PC-3 (cell line): ENCODE measurements around the gene CTNNA2. TPM values are rescaled to one million over a fixed set of nuclear protein-coding genes. Genes with fewer than 3 reads are reported as not detected.

Experiments used
- ATAC-seq: fragments of 200-7000 bp; cut with Tn5 transposase; 2 replicates; pipeline ENCODE4 v1.9.1; 2020; ENCODE audit warnings: mild to moderate bottlenecking, moderate library complexity
- BruUV-seq: library from RNA; stranded (reverse); fragments of 400-500 nt; replicated peaks from 2 replicates; lab custom pipeline; 2021; lab: Mats Ljungman, UMichigan
- CTCF ChIA-PET: fragments of 300-600 bp; sonication (Branson Sonifier 250); formaldehyde crosslinking; loops from one replicate; lab custom pipeline; 2022; ENCODE audit warnings: antibody characterized with exemption; lab: Charles Lee
- POLR2A ChIA-PET: fragments of 300-600 bp; sonication (Branson Sonifier 250); formaldehyde crosslinking; loops from one replicate; lab custom pipeline; 2022; ENCODE audit warnings: antibody characterized with exemption; ENCODE audit not compliant: unreplicated experiment; lab: Charles Lee
- DNase-seq: peaks from one replicate; pipeline ENCODE4 v3.0.0-alpha.2; 2015
- H2AFZ ChIP-seq: fragments of 300-600 bp; sonication (generic); 2 replicates; pipeline ENCODE4 v1.6.0; 2016; ENCODE audit warnings: antibody characterized with exemption, low read length
- H3F3A ChIP-seq: fragments of 300-600 bp; sonication (generic); one replicate; pipeline ENCODE4 v1.6.0; 2017; ENCODE audit warnings: antibody characterized with exemption, low read length, control low read depth, mild to moderate bottlenecking; ENCODE audit not compliant: unreplicated experiment
- H3K27ac ChIP-seq: fragments of 300-600 bp; sonication (generic); 2 replicates; pipeline ENCODE4 v1.5.1; 2016; ENCODE audit warnings: mild to moderate bottlenecking, low read length
- H3K27me3 ChIP-seq: fragments of 300-600 bp; sonication (generic); 2 replicates; pipeline ENCODE4 v1.6.1; 2016; ENCODE audit warnings: low read length, mixed read lengths
- H3K36me3 ChIP-seq: fragments of 300-600 bp; sonication (generic); 2 replicates; pipeline ENCODE4 v1.6.1; 2016; ENCODE audit warnings: low read depth, mixed run types, low read length, mixed read lengths
- H3K4me1 ChIP-seq: fragments of 300-600 bp; sonication (generic); 2 replicates; pipeline ENCODE4 v1.5.1; 2016; ENCODE audit warnings: low read length; ENCODE audit not compliant: insufficient read depth
- H3K4me2 ChIP-seq: fragments of 300-600 bp; sonication (generic); 2 replicates; pipeline ENCODE4 v1.6.0; 2016; ENCODE audit warnings: low read length
- H3K4me3 ChIP-seq: fragments of 300-600 bp; sonication (generic); 2 replicates; pipeline ENCODE4 v1.5.1; 2016; ENCODE audit warnings: mild to moderate bottlenecking, low read length, mixed read lengths
- H3K79me2 ChIP-seq: fragments of 300-600 bp; sonication (generic); 2 replicates; pipeline ENCODE4 v1.6.1; 2017; ENCODE audit warnings: low read length, mixed read lengths
- H3K9ac ChIP-seq: fragments of 300-600 bp; sonication (generic); 2 replicates; pipeline ENCODE4 v1.6.0; 2016; ENCODE audit warnings: mild to moderate bottlenecking, low read length
- H3K9me2 ChIP-seq: fragments of 300-600 bp; sonication (generic); replicated peaks from 2 replicates; pipeline ENCODE4 v1.6.1; 2016; ENCODE audit warnings: mixed run types, low read length, mixed read lengths
- H3K9me3 ChIP-seq: fragments of 300-600 bp; sonication (generic); 2 replicates; pipeline ENCODE4 v1.6.1; 2016; ENCODE audit warnings: low read length, mixed read lengths
- H4K20me1 ChIP-seq: fragments of 300-600 bp; sonication (generic); 2 replicates; pipeline ENCODE4 v1.6.1; 2016; ENCODE audit warnings: low read length, mixed read lengths
- EZH2 ChIP-seq: fragments of 300-600 bp; sonication (generic); IDR thresholded peaks from one replicate; pipeline ENCODE4 v1.6.1; 2017; ENCODE audit warnings: antibody characterized with exemption, mild to moderate bottlenecking, low read length; ENCODE audit not compliant: unreplicated experiment
- EZH2phosphoT487 ChIP-seq: fragments of 300-600 bp; sonication (generic); IDR thresholded peaks from 2 replicates; pipeline ENCODE4 v1.6.1; 2018; ENCODE audit warnings: mild to moderate bottlenecking, antibody characterized with exemption, low read length, borderline replicate concordance
- intact Hi-C: fragments of 100-400 bp; cut with micrococcal nuclease; formaldehyde crosslinking; loops from 2 replicates; pipeline ENCODE4 v1.9.0; 2023
- total RNA-seq: library from RNA; depleted of rRNA; stranded (reverse); fragments of >200 nt; gene quantifications from 2 replicates; pipeline ENCODE4 v1.2.3, GENCODE V29; 2014
- TF ChIP-seq, protein P1 (sequence below): fragments of 300-600 bp; sonication (generic); conservative IDR thresholded peaks from 2 replicates; pipeline ENCODE4 v1.5.1; 2017; ENCODE audit warnings: antibody characterized with exemption, low read depth, mild to moderate bottlenecking, low read length

The CTNNA2 gene
- total RNA-seq, 1 experiment from 2014 or later, result not detected

GRCh38 chr2:80501874-80502624, 989.2 kb downstream of the CTNNA2 start:
- TF ChIP-seq EZH2, result no peak
- no TSS peak for BruUV-seq
- Histone ChIP-seq H3K27ac (no peak overlapping the region), H3K9ac (no peak overlapping the region), H3K9me2 (no peaks in the 10 kb centered on the region), H3F3A (no peaks in the 10 kb centered on the region), H3K4me1 (peaks cover 3% of the 10 kb centered on the region), H2AFZ (no peak overlapping the region), H4K20me1 (no peaks in the 10 kb centered on the region), H3K9me3 (no peaks in the 10 kb centered on the region), H3K79me2 (no peaks in the 10 kb centered on the region), H3K4me2 (no peak overlapping the region), H3K36me3 (no peaks in the 10 kb centered on the region), H3K27me3 (no peaks in the 10 kb centered on the region; the same call in 1 of the 2 replicates), H3K4me3 (no peak overlapping the region)
- DNase-seq (no peak), ATAC-seq (no peak)
- intact Hi-C loops, result no loop called here
- ChIA-PET POLR2A (no interaction called here), CTCF (no interaction called here)

DNA sequence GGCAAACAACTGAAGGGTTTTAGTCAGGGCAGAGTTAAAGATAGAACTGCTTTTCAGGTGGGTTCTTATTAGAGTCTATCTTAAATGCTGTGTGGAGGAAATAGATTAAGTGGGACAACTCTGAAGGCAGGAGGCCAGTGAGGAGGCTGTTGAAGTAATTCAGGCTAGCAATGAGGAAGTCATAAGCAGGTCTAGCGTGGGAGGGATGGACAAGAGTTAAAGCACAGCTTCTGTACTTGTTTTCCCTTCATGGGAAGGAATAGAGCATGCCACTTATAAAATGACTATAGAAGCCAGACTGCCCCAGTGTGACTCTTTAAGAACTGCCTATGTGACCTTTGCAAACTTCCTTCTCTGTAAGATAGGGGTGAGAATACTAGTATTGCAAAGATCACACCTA, 993.7 kb downstream of the CTNNA2 start:
- no peaks in the 10 kb centered on the region; the same call in 1 of the 2 replicates for H3K27me3 ChIP-seq
- no peaks in the 10 kb centered on the region for H3K36me3 ChIP-seq
- POLR2A ChIA-PET, result no interaction called here
- no peaks in the 10 kb centered on the region for H3F3A ChIP-seq
- no peak for DNase-seq
- no peaks in the 10 kb centered on the region for H4K20me1 ChIP-seq
- intact Hi-C loops, result no loop called here
- H3K9me2 ChIP-seq, result no peaks in the 10 kb centered on the region
- H3K4me3 ChIP-seq, result no peak overlapping the region
- no peaks in the 10 kb centered on the region for H3K9me3 ChIP-seq
- H3K79me2 ChIP-seq, result no peaks in the 10 kb centered on the region
- CTCF ChIA-PET, result no interaction called here
- no TSS peak for BruUV-seq
- ATAC-seq, result no peak
- H3K4me2 ChIP-seq, result no peak overlapping the region
- H3K4me1 ChIP-seq, result no peaks in the 10 kb centered on the region
- no peak overlapping the region for H3K9ac ChIP-seq
- no peak overlapping the region for H3K27ac ChIP-seq
- no peak overlapping the region for H2AFZ ChIP-seq
- no peak for TF ChIP-seq EZH2phosphoT487
- TF ChIP-seq, protein P1, sequence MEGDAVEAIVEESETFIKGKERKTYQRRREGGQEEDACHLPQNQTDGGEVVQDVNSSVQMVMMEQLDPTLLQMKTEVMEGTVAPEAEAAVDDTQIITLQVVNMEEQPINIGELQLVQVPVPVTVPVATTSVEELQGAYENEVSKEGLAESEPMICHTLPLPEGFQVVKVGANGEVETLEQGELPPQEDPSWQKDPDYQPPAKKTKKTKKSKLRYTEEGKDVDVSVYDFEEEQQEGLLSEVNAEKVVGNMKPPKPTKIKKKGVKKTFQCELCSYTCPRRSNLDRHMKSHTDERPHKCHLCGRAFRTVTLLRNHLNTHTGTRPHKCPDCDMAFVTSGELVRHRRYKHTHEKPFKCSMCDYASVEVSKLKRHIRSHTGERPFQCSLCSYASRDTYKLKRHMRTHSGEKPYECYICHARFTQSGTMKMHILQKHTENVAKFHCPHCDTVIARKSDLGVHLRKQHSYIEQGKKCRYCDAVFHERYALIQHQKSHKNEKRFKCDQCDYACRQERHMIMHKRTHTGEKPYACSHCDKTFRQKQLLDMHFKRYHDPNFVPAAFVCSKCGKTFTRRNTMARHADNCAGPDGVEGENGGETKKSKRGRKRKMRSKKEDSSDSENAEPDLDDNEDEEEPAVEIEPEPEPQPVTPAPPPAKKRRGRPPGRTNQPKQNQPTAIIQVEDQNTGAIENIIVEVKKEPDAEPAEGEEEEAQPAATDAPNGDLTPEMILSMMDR, result no peak
- TF ChIP-seq EZH2, result no peak

DNA sequence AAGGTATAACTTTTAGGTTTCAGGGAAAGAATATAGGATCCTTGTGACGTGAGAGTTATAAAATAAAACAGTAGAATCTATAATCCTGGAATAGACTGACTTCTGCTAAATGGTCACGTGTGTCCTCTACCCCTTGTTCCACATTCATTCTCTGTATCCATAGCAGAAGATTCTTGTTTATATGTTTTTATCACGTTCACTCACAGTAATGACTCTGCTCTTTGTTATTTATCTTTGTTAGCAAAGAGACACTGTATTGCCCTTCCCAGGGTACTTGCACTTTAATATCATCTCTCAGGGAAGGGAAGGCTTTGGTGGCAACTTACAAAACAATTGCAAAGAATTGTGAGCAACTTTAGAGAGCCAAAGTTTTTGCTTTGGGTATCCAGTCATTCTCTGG, 997.9 kb downstream of the CTNNA2 start:
- POLR2A ChIA-PET, result no interaction called here
- Histone ChIP-seq H3K4me1 (no peaks in the 10 kb centered on the region), H3K79me2 (no peaks in the 10 kb centered on the region), H4K20me1 (no peaks in the 10 kb centered on the region), H3K9ac (no peak overlapping the region), H3K36me3 (no peaks in the 10 kb centered on the region), H3K4me2 (no peak overlapping the region), H3F3A (no peaks in the 10 kb centered on the region), H3K9me2 (no peaks in the 10 kb centered on the region), H3K4me3 (no peak overlapping the region), H3K27ac (no peak overlapping the region), H3K9me3 (no peaks in the 10 kb centered on the region), H3K27me3 (no peaks in the 10 kb centered on the region), H2AFZ (no peak overlapping the region)
- ATAC-seq, result no peak
- CTCF ChIA-PET, result no interaction called here
- intact Hi-C loops, result no loop called here
- no peak for DNase-seq
- no TSS peak for BruUV-seq
- TF ChIP-seq EZH2 (no peak), EZH2phosphoT487 (no peak)
- TF ChIP-seq, protein P1, result no peak
